ENCODE results near the gene GPR17.

GPR17 gene

DNA sequence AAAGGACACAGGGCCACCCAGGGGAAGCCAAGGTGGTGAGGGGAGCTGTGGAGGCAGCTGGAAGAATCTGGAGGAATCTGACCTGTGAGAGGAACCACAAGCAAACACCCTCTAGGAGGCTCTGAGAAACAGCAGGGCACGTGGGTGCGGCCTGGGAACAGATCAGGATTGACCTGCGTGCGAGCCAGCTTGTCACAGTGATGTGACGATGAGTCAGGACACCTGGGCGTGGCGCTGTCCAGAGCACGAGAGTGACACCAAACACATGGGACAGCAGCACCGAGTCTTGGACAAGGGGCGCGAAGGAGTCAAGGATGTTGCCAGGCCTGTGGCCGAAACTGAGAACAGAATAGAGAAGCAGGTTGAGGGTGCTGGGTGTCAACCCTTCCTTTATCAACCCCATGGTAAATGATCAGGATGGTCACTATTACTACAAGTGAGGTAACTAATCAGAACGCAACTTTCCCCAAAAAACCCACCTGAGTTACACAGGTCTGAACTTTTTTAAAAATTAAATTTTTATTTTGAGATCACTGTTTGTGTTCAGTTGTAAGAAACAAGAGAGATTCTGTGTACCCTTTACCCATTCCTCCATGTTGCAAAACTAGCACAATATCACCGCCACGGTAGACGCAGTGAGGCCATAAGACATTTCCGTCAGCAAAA lies 54.7 kb downstream of the GPR17 start:
- Histone ChIP-seq H3K79me2 (ENCODE audit: control insufficient read depth, insufficient read depth, low read length, poor library complexity) (peaks cover 9% of the 10 kb centered on the region), H2AFZ (ENCODE audit: insufficient read depth, low read length, poor library complexity) (peak overlapping the region; percentile 65), H2BK5ac (ENCODE audit: low read depth, low read length, poor library complexity) (peak overlapping the region; percentile 67), H3K27ac (ENCODE audit: low read depth, low read length) (peak overlapping the region; percentile 92), H3K23ac (ENCODE audit: low read length) (no peak overlapping the region), H3K4me1 (ENCODE audit: control insufficient read depth in 1 of 2, insufficient read depth in 2 of 2, low read length in 2 of 2) (peaks cover 5 to 10% of the 10 kb centered on the region in 2 experiments), H2BK12ac (ENCODE audit: low read length) (no peak overlapping the region), H3K36me3 (ENCODE audit: control insufficient read depth in 1 of 2, insufficient read depth in 2 of 2, low read length in 2 of 2) (peaks cover 2 to 5% of the 10 kb centered on the region in 2 experiments), H3K27me3 (ENCODE audit: insufficient read depth, low read length) (no peaks in the 10 kb centered on the region), H3K4me3 (ENCODE audit: low read depth, low read length) (peak overlapping the region; percentile 92), H2AK5ac (ENCODE audit: low read length) (peak overlapping the region; percentile 51), H3K9me3 (ENCODE audit: insufficient read depth, low read depth, low read length) (no peaks in the 10 kb centered on the region), H4K91ac (ENCODE audit: low read depth, low read length) (peak overlapping the region; percentile 73), H3K4me2 (ENCODE audit: low read length) (peak overlapping the region; percentile 98), H2BK120ac (ENCODE audit: insufficient read depth, low read length, poor library complexity) (peak overlapping the region; percentile 44), H3K9ac (ENCODE audit: low read length) (peak overlapping the region; percentile 83), H3K79me1 (ENCODE audit: low read length) (peaks cover 10% of the 10 kb centered on the region), H3K18ac (ENCODE audit: low read length) (peak overlapping the region; percentile 80), H4K12ac (ENCODE audit: low read depth, low read length) (peak overlapping the region; percentile 85), H4K8ac (ENCODE audit: low read depth, low read length) (peak overlapping the region; percentile 91), H3K14ac (ENCODE audit: low read length) (peak overlapping the region; percentile 85), H3K4ac (ENCODE audit: low read depth, low read length) (peak overlapping the region; percentile 77)
- no CpG with 5 or more reads among the region's 17 CpGs for WGBS (ENCODE audit: extremely low coverage, insufficient coverage, insufficient read length)
- peak; percentile 88 to 93 for DNase-seq

DNA sequence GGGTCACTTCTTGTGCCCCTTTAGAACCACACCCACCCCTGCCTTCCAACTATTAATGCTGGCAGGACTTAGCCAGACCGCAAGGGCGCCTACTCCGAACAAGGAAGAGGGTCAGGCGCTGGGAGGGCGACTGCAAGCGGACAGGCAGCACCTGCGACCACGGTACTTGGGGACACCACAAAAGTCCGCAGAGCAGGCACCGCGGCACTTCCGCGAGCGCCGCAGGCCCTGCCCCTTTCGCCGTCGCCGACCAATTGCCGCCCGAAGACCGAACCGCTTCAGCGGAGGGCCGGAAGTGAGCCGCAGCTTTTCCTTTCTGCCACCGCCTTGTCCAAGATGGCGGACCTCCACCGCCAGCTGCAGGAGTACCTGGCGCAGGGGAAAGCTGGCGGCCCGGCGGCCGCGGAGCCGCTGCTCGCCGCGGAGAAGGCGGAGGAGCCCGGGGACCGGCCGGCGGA lies 55.3 kb downstream of the GPR17 start, which contains the start of gene SFT2D3:
SFT2D3 (plus strand) TSS at position 305 of the 458 bp plus-strand sequence; CDS start at position 337, 32 bp downstream.
- Histone ChIP-seq H3K9me3 (ENCODE audit: insufficient read depth, low read depth, low read length) (no peaks in the 10 kb centered on the region), H3K4ac (ENCODE audit: low read depth, low read length) (peak within 1 kb of the TSS; percentile 77), H3K23ac (ENCODE audit: low read length) (no peak within 1 kb of the TSS), H4K12ac (ENCODE audit: low read depth, low read length) (peak within 1 kb of the TSS; percentile 92), H2AK5ac (ENCODE audit: low read length) (peak within 1 kb of the TSS; percentile 51), H2AFZ (ENCODE audit: insufficient read depth, low read length, poor library complexity) (peak within 1 kb of the TSS; percentile 92), H3K27ac (ENCODE audit: low read depth, low read length) (peak within 1 kb of the TSS; percentile 92), H2BK12ac (ENCODE audit: low read length) (no peak within 1 kb of the TSS), H3K79me1 (ENCODE audit: low read length) (peaks cover 10% of the 10 kb centered on the region), H2BK120ac (ENCODE audit: insufficient read depth, low read length, poor library complexity) (peak within 1 kb of the TSS; percentile 84), H3K4me1 (ENCODE audit: control insufficient read depth in 1 of 2, insufficient read depth in 2 of 2, low read length in 2 of 2) (peaks cover 5 to 10% of the 10 kb centered on the region in 2 experiments), H2BK5ac (ENCODE audit: low read depth, low read length, poor library complexity) (peak within 1 kb of the TSS; percentile 93), H3K27me3 (ENCODE audit: insufficient read depth, low read length) (no peaks in the 10 kb centered on the region), H3K4me2 (ENCODE audit: low read length) (peak within 1 kb of the TSS; percentile 98), H3K9ac (ENCODE audit: low read length) (peak within 1 kb of the TSS; percentile 96), H3K36me3 (ENCODE audit: control insufficient read depth in 1 of 2, insufficient read depth in 2 of 2, low read length in 2 of 2) (peaks cover 5 to 9% of the 10 kb centered on the region in 2 experiments), H3K14ac (ENCODE audit: low read length) (peak within 1 kb of the TSS; percentile 98), H3K79me2 (ENCODE audit: control insufficient read depth, insufficient read depth, low read length, poor library complexity) (peaks cover 9% of the 10 kb centered on the region), H4K8ac (ENCODE audit: low read depth, low read length) (peak within 1 kb of the TSS; percentile 94), H4K91ac (ENCODE audit: low read depth, low read length) (peak within 1 kb of the TSS; percentile 88), H3K4me3 (ENCODE audit: low read depth, low read length) (peak within 1 kb of the TSS; percentile 92), H3K18ac (ENCODE audit: low read length) (peak within 1 kb of the TSS; percentile 80)
- peak; percentile 92 to 93 for DNase-seq
- WGBS (ENCODE audit: extremely low coverage, insufficient coverage, insufficient read length): no CpG with 5 or more reads among the region's 44 CpGs

DNA sequence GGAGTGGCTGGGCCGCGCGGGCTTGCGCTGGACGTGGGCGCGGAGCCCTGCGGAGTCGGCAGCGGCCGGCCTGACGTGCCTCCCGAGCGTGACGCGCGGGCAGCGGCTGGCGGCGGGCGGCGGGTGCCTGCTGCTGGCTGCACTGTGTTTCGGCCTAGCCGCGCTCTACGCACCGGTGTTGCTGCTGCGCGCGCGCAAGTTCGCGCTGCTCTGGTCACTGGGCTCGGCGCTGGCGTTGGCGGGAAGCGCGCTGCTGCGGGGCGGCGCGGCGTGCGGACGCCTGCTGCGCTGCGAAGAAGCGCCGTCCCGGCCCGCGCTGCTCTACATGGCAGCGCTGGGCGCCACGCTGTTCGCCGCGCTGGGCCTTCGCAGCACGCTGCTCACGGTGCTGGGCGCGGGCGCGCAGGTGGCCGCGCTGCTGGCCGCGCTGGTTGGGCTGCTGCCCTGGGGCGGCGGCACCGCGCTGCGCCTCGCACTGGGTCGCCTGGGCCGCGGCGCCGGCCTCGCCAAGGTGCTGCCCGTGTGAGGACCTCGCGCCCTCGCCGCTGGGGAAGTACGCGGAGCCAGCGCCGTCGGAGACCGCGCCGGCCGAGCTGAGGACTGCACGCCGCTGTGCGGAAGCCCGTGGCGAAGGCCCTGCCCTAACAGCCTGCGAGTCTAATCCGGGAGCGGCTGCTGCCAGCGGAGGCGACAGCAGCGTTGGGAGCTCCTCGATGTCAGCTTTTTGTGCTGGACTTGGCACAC lies 55.9 kb downstream of the GPR17 start:
- Histone ChIP-seq H3K4ac (ENCODE audit: low read depth, low read length) (peak overlapping the region; percentile 57), H3K23ac (ENCODE audit: low read length) (no peak overlapping the region), H4K12ac (ENCODE audit: low read depth, low read length) (peak overlapping the region; percentile 92), H3K14ac (ENCODE audit: low read length) (peak overlapping the region; percentile 98), H3K9me3 (ENCODE audit: insufficient read depth, low read depth, low read length) (no peaks in the 10 kb centered on the region), H4K91ac (ENCODE audit: low read depth, low read length) (peak overlapping the region; percentile 88), H3K27ac (ENCODE audit: low read depth, low read length) (peak overlapping the region; percentile 92), H2BK12ac (ENCODE audit: low read length) (no peak overlapping the region), H3K27me3 (ENCODE audit: insufficient read depth, low read length) (no peaks in the 10 kb centered on the region), H3K4me2 (ENCODE audit: low read length) (peak overlapping the region; percentile 98), H2AFZ (ENCODE audit: insufficient read depth, low read length, poor library complexity) (peak overlapping the region; percentile 92), H3K18ac (ENCODE audit: low read length) (peak overlapping the region; percentile 78), H3K4me1 (ENCODE audit: control insufficient read depth in 1 of 2, insufficient read depth in 2 of 2, low read length in 2 of 2) (peaks cover 5 to 10% of the 10 kb centered on the region in 2 experiments), H3K79me2 (ENCODE audit: control insufficient read depth, insufficient read depth, low read length, poor library complexity) (peaks cover 9% of the 10 kb centered on the region), H2AK5ac (ENCODE audit: low read length) (peak overlapping the region; percentile 15), H3K4me3 (ENCODE audit: low read depth, low read length) (peak overlapping the region; percentile 92), H2BK5ac (ENCODE audit: low read depth, low read length, poor library complexity) (peak overlapping the region; percentile 93), H3K79me1 (ENCODE audit: low read length) (peaks cover 10% of the 10 kb centered on the region), H3K9ac (ENCODE audit: low read length) (peak overlapping the region; percentile 96), H2BK120ac (ENCODE audit: insufficient read depth, low read length, poor library complexity) (peak overlapping the region; percentile 84), H4K8ac (ENCODE audit: low read depth, low read length) (peak overlapping the region; percentile 94), H3K36me3 (ENCODE audit: control insufficient read depth in 1 of 2, insufficient read depth in 2 of 2, low read length in 2 of 2) (peaks cover 9 to 10% of the 10 kb centered on the region in 2 experiments)
- WGBS (ENCODE audit: extremely low coverage, insufficient coverage, insufficient read length): no CpG with 5 or more reads among the region's 108 CpGs
- peak; percentile 84 to 85 for DNase-seq

Measured in trophoblast cell (in vitro differentiated cells and primary cell).